Activated CD8-positive, alpha-beta memory T cell treated with anti-CD3 and anti-CD28 coated beads, Interleukin-2, amount 50 U/mL, for 1 hour (primary cell): ENCODE results near the gene SYTL3.

Experiments used
- DNase-seq: peaks from one replicate; pipeline ENCODE4 v3.0.0-alpha.2; 2020; ENCODE audit errors: extremely low read depth

Gene SYTL3

DNA sequence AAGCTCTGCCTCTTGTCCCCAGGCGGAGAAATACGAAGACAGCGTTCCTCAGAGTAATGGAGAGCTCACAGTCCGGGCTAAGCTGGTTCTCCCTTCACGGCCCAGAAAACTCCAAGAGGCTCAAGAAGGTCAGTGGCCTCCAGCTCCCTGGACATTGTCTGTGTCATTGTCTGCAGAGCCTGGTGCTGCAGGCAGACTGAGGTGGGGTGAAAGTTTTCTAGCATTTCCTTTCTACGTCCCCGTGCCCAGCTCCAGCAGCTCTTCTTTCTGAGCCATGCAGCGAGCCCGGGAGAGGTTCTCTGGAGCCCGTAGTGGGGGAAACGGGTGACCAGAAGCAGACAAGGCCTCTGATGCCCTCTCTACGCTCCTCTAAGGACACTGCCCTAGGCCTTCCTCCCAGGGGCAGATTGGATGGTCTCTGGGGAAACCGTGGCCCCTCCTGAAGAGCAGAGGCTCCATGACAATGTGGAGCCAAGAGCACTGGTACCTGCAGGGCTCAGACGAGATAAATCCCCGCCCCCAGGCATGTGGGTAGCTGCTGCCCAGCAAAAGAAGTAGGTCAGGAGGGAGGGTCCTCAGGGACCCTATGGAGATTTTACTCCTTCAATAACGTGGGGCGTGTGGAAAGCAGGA lies 110.9 kb downstream of the SYTL3 start:
- DNase-seq: no peak

DNA sequence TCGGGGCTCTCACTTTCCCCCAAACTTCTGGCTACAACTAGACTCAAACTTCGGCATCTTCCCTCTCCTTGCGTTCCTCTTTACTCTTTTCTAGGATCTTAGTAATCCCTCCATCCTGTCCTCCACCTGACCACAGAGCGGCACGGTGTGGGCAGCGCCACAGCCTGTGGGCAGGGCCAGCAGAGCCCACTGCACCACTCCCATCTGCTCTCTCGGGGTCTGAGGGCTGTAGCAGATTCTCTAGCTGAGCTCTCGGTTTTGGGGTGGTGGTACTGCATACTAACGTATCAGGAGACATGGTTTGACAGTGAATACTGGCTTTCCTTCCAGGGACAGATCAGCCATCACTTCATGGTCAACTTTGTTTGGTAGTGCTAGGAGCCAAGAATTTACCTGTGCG lies 111.9 kb downstream of the SYTL3 start:
- DNase-seq: no peak

DNA sequence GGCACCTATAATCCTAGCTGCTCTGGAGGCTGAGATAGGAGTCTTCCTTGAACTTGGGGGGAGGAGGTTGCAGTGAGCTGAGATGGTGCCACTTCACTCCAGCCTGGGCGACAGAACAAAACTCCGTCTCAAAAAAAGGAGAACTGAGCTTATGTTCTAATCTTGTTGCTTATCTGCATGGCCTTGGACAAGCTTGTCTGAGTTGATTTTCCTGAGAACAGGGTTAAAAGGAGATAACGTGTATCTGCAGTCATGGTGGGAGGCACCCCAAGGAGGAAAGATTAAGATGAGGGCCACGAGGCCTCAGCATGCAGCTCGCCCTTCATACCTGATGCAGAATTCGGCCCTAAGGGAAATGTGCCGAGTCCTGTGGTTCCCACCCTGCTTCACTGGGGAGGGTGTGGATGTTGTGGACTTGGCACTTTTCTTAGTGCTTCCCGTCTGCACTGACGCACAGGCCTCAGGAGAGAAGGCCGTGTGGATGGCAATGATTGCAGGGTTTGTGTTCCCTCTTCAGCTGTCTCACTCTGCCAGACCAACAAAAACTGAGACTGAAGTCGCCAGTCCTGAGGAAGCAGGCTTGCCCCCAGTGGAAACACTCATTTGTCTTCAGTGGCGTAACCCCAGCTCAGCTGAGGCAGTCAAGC lies 113.1 kb downstream of the SYTL3 start:
- DNase-seq: no peak

- no peak for DNase-seq
Measured at GRCh38 chr6:158763434-158764182, 113.8 kb downstream of the SYTL3 start.

GRCh38 chr6:158764183-158764849 lies 114.5 kb downstream of the SYTL3 start:
- no peak for DNase-seq

GRCh38 chr6:158764926-158765325 lies 115.1 kb downstream of the SYTL3 start:
- DNase-seq: no peak

DNA sequence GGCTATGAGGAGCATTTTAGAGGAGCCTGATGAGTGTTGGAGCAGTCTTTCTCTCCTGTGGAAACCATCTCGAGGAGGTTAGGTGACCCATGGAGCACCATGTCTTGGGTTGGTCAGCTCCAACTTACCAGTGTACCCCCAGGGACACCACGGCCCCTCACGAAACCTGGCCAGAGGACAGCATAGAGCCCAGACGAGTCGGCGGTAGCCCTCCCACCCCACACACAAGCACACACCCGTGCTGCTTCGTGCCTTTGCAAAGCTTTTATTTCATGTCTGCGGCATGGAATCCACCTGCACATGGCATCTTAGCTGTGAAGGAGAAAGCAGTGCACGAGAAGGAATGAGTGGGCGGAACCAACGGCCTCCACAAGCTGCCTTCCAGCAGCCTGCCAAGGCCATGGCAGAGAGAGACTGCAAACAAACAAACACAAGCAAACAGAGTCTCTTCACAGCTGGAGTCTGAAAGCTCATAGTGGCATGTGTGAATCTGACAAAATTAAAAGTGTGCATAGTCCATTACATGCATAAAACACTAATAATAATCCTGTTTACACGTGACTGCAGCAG lies 115.7 kb downstream of the SYTL3 start:
- DNase-seq: no peak

- DNase-seq: no peak
Measured at GRCh38 chr6:158766621-158767455, 117.0 kb downstream of the SYTL3 start.

- no peak for DNase-seq
Measured at GRCh38 chr6:158767709-158768108, 117.9 kb downstream of the SYTL3 start.

- no peak for DNase-seq
Measured at GRCh38 chr6:158768436-158768835, 118.6 kb downstream of the SYTL3 start.

GRCh38 chr6:158769234-158769770 lies 119.4 kb downstream of the SYTL3 start:
- no peak for DNase-seq

DNA sequence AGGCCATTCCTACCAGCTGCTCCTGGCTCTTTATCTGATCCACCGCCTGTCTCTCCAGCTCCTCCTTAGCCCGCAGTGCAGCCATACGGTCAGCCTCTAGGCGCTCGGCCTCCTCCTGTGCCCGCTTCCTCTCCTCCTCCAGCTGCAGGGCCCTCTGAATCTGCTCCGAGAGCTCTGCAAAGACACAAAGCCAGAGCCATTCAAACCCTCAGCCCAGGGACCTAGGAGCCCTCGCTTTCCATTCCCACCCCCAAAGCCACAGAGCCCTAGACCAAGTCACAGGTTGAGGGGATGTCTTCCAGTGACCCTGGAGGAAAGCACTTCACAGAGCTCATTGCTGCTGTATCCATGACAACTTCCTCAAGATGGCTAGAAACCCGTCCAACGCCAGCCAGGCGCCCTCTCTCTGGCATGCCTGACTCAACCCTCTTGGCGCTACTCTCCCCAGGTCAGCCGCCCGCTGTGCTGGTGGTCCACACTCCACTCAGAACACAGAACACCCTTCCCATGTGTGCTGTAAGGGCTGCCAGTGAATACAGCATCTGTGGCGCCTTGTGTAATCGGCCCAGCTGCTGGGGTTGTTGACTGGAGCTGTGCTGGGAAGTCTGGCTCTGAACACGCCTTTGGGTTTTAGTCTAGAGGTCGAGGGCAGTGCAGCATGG lies 120.0 kb downstream of the SYTL3 start:
- DNase-seq: no peak

- DNase-seq: no peak
Measured at GRCh38 chr6:158770533-158771330, 120.9 kb downstream of the SYTL3 start.

DNA sequence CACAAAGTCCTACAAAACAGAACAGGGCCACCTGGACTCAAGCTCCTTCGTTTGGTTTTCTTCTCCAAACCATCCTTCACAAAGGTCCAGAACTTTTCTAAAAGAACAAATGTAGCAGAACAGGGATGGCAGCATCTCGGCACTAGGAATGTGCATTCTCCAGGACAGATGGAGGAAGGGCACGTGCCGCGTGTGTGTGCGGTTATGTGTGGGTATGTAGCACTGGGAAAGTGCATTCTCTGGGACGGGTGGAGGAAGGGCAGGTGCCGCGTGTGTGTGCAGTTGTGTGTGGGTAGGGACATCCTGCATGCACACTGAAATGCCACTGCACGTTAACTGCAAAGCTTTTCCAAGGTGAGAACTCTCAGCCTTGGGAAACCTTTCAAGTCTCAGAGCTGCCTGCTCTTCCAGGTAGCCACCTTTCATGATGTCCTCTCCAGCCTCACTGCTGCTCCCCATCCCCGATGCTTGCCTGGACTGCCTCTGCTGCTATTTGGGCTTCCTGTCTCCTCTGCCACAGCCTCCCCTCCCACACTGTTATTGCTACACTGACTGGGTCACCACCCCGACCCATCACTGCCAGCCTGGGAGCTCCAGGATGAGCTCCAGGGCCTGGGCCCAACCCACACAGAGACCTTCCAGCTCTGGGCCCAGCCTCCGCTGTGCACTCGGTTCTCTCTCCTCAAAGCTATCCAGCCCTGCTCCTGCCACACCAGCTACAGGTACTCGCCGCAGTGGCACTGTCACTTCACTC lies 121.7 kb downstream of the SYTL3 start:
- DNase-seq: no peak

DNA sequence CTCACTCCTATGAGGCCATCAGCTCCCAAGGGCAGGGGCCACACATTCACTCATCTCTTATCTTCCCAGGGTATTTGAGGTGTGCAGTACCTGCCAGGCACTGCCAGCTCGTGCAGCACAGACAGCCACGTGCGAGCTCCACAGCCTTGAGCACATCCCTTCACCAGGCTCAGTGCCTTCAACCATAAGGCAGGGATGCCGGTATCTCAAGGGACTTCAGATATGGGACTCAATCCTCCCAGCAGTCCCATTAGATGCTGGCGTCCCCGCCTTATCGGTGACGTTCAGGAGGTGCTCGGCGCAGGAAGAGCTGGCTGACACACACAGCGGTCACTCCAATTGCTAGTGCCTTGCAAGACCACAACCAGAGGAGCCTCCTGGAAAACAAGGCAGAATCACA lies 122.3 kb downstream of the SYTL3 start:
- DNase-seq: no peak

GRCh38 chr6:158772851-158773371 lies 123.1 kb downstream of the SYTL3 start:
- no peak for DNase-seq

GRCh38 chr6:158773581-158774449 lies 124.0 kb downstream of the SYTL3 start:
- no peak for DNase-seq
